GM23248 (cell line): ENCODE measurements around the gene MYPN. TPM values are rescaled to one million over a fixed set of nuclear protein-coding genes. Genes with fewer than 3 reads are reported as not detected.

Experiments
- DNase-seq: peaks from one replicate; pipeline ENCODE4 v3.0.0-alpha.2; 2015
- H2AFZ ChIP-seq: fragments of 200-600 bp; sonication (generic); 2 replicates; pipeline ENCODE4 v1.6.1; 2016; ENCODE audit warnings: antibody characterized with exemption
- H3F3A ChIP-seq: fragments of 200-600 bp; sonication (generic); 2 replicates; pipeline ENCODE4 v1.6.1; 2016; ENCODE audit warnings: mild to moderate bottlenecking, antibody characterized with exemption, mixed run types; ENCODE audit not compliant: insufficient read depth
- H3K27ac ChIP-seq: fragments of 200-600 bp; sonication (generic); 2 replicates; pipeline ENCODE4 v1.5.1; 2016; ENCODE audit warnings: mild to moderate bottlenecking
- H3K27me3 ChIP-seq: fragments of 200-600 bp; sonication (generic); replicated peaks from 2 replicates; pipeline ENCODE4 v1.6.1; 2016; ENCODE audit warnings: mild to moderate bottlenecking; ENCODE audit not compliant: insufficient read depth
- H3K36me3 ChIP-seq: fragments of 200-600 bp; sonication (generic); 2 replicates; pipeline ENCODE4 v1.6.1; 2016; ENCODE audit warnings: low read depth, mild to moderate bottlenecking
- H3K4me1 ChIP-seq: fragments of 200-600 bp; sonication (generic); 2 replicates; pipeline ENCODE4 v1.6.1; 2016; ENCODE audit warnings: mild to moderate bottlenecking; ENCODE audit not compliant: insufficient read depth
- H3K4me2 ChIP-seq: fragments of 200-600 bp; sonication (generic); one replicate; pipeline ENCODE4 v1.6.1; 2016; ENCODE audit warnings: mild to moderate bottlenecking; ENCODE audit not compliant: unreplicated experiment
- H3K4me3 ChIP-seq: fragments of 200-600 bp; sonication (generic); 2 replicates; pipeline ENCODE4 v1.5.1; 2016; ENCODE audit warnings: mild to moderate bottlenecking
- H3K79me2 ChIP-seq: fragments of 200-600 bp; sonication (generic); 2 replicates; pipeline ENCODE4 v1.6.1; 2016; ENCODE audit warnings: mild to moderate bottlenecking; ENCODE audit not compliant: insufficient read depth
- H3K9ac ChIP-seq: fragments of 200-600 bp; sonication (generic); 2 replicates; pipeline ENCODE4 v1.6.1; 2016; ENCODE audit warnings: mild to moderate bottlenecking
- H3K9me2 ChIP-seq: fragments of 200-600 bp; sonication (generic); 2 replicates; pipeline ENCODE4 v1.6.1; 2016; ENCODE audit warnings: mixed run types, mild to moderate bottlenecking, moderate library complexity; ENCODE audit not compliant: insufficient read depth
- H3K9me3 ChIP-seq: fragments of 200-600 bp; sonication (generic); one replicate; pipeline ENCODE4 v1.6.1; 2017; ENCODE audit warnings: low read depth
- H4K20me1 ChIP-seq: fragments of 200-600 bp; sonication (generic); 2 replicates; pipeline ENCODE4 v1.6.0; 2016; ENCODE audit not compliant: insufficient read depth
- EZH2 ChIP-seq: fragments of 200-600 bp; sonication (generic); IDR thresholded peaks from 2 replicates; pipeline ENCODE4 v1.6.1; 2018; ENCODE audit warnings: antibody characterized with exemption, mild to moderate bottlenecking; ENCODE audit not compliant: insufficient read depth, poor library complexity, severe bottlenecking
- EZH2phosphoT487 ChIP-seq: fragments of 200-600 bp; sonication (generic); IDR thresholded peaks from 2 replicates; pipeline ENCODE4 v1.6.1; 2018; ENCODE audit warnings: antibody characterized with exemption, moderate library complexity, mild to moderate bottlenecking, low read depth; ENCODE audit not compliant: insufficient read depth
- WGBS, 2 experiments: methylation state at CpG; one replicate each; pipeline ENCODE4 v1.1.6; 2015 to 2017; ENCODE audit warnings: low lambda C conversion rate in 2 of 2, low coverage in 1 of 2; ENCODE audit errors: missing lambda C conversion rate in 2 of 2; 5-methylcytosine and 5-hydroxymethylcytosine counted together
- in situ Hi-C: fragments of 300-500 bp; cut with MboI; formaldehyde crosslinking; loops from 2 replicates; pipeline ENCODE4 v1.15.0; 2020
- polyA plus RNA-seq: library from polyadenylated mRNA; unstranded; fragments of >200 nt; fragmentation: Nextera tagmentation; extraction: Ambion mirVana; gene quantifications from 2 replicates; pipeline ENCODE4 v1.2.1, GENCODE V29; 2016
- total RNA-seq: library from RNA; depleted of rRNA; stranded (reverse); fragments of >200 nt; shearing (Covaris generic); gene quantifications from 2 replicates; pipeline ENCODE4 v1.2.3, GENCODE V29; 2014

The MYPN gene
- total and polyA plus RNA-seq, 2 experiments from 2014 or later = 9.2 to 14.5 TPM

DNA sequence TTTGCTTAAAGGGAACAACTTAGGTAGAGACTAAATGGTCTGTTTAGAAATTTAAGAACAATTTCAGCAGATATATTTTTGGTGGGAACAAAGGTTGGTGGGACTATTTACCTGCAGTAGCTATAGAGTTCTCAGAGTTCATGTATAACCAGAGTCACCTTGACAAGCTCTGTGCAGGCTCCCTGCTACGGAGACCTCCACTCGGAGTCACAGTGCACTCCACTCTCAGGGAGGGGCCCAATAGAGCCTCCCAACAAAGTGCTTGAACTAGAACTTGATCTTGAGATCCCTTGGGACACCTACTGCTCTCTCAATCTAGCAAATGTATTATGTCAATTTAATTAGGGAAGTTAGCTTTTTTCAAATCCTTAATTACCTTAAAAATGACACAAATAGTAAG, 2.3 kb downstream of the MYPN start:
- H3K4me3 ChIP-seq = no peak overlapping the region
- TF ChIP-seq EZH2phosphoT487 (no peak), EZH2 (no peak)

DNA sequence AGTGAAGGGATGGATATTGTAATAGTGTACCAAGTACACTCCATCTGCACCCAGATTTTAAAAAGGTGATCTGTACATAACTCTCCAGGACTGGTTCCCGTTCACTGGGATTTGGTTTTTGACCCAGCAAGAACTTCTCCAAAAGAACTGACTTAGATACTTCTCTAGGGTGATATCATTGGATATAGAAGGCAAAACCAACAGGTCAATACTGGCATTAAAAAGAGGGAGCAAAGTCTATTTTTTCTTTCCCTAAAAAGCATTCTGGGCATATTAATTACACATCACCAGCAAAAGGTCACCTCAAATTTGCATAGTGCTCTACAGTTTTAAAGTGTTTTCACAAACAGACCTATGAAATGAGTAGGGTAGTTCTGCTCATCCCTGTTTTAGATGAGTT, 3.5 kb downstream of the MYPN start:
- Histone ChIP-seq H3K9me3 (no peaks in the 10 kb centered on the region), H4K20me1 (no peaks in the 10 kb centered on the region), H3F3A (peaks cover 1% of the 10 kb centered on the region; the same call in 1 of the 2 replicates), H3K4me3 (no peak overlapping the region), H3K4me1 (peaks cover 27% of the 10 kb centered on the region), H3K9me2 (no peaks in the 10 kb centered on the region), H3K9ac (no peak overlapping the region), H3K79me2 (peaks cover 87% of the 10 kb centered on the region), H3K36me3 (peaks cover 10% of the 10 kb centered on the region), H3K4me2 (no peak overlapping the region), H3K27me3 (no peaks in the 10 kb centered on the region), H2AFZ (no peak overlapping the region), H3K27ac (no peak overlapping the region)
- 93 to 100% methylated on average over 1 of the region's 1 CpG for WGBS, 2 experiments
- in situ Hi-C loops = no loop called here
- no peak for DNase-seq
- TF ChIP-seq EZH2 = no peak
- TF ChIP-seq EZH2phosphoT487 = no peak

More for the DNA sequence above, 2.3 kb downstream of the MYPN start:
- peaks cover 40% of the 10 kb centered on the region for H3K4me1 ChIP-seq
- no peaks in the 10 kb centered on the region for H3K9me2 ChIP-seq
- no peaks in the 10 kb centered on the region for H3K9me3 ChIP-seq
- H2AFZ ChIP-seq = no peak overlapping the region
- peaks cover 4% of the 10 kb centered on the region for H3F3A ChIP-seq
- H3K27me3 ChIP-seq = no peaks in the 10 kb centered on the region
- no peak overlapping the region for H3K27ac ChIP-seq
- in situ Hi-C loops = no loop called here
- no peak for DNase-seq
- WGBS, 2 experiments = 91 to 100% methylated on average over 2 of the region's 2 CpGs
- no peaks in the 10 kb centered on the region for H4K20me1 ChIP-seq
- H3K4me2 ChIP-seq = no peak overlapping the region
- peaks cover 90% of the 10 kb centered on the region for H3K79me2 ChIP-seq
- no peak overlapping the region for H3K9ac ChIP-seq
- peaks cover 10% of the 10 kb centered on the region for H3K36me3 ChIP-seq

DNA sequence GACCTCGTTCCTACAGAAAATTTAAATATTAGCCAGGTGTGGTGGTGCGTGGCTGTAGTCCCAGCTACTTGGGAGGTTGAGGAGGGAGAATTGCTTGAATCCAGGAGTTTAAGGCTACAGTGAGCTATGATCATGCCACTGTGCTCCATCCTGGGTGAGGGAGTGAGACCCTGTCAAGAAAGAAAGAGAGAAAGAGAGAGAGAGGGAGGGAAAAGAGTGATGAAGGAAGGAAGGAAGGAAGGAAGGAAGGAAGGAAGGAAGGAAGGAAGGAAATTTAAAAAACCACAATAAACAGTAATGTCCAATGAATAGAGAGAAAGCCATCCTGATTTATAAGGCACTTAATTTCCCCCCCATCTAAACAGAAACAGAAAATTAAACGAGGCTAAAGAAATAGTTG, 9.4 kb downstream of the MYPN start:
- no peak for DNase-seq
- WGBS, 2 experiments = 94 to 98% methylated on average over 3 of the region's 3 CpGs
- peaks cover 7% of the 10 kb centered on the region; the same call in 1 of the 2 replicates for H3F3A ChIP-seq
- H3K9me2 ChIP-seq = no peaks in the 10 kb centered on the region
- no peak overlapping the region for H3K9ac ChIP-seq
- H3K4me1 ChIP-seq = no peaks in the 10 kb centered on the region
- H4K20me1 ChIP-seq = no peaks in the 10 kb centered on the region
- in situ Hi-C loops = no loop called here
- peaks cover 13% of the 10 kb centered on the region; the same call in 1 of the 2 replicates for H3K36me3 ChIP-seq
- no peak overlapping the region for H3K4me2 ChIP-seq
- no peaks in the 10 kb centered on the region for H3K27me3 ChIP-seq
- H3K4me3 ChIP-seq = no peak overlapping the region
- H3K9me3 ChIP-seq = no peaks in the 10 kb centered on the region
- no peak overlapping the region for H2AFZ ChIP-seq
- peaks cover 63% of the 10 kb centered on the region for H3K79me2 ChIP-seq
- H3K27ac ChIP-seq = no peak overlapping the region
- TF ChIP-seq EZH2 (no peak), EZH2phosphoT487 (no peak)

DNA sequence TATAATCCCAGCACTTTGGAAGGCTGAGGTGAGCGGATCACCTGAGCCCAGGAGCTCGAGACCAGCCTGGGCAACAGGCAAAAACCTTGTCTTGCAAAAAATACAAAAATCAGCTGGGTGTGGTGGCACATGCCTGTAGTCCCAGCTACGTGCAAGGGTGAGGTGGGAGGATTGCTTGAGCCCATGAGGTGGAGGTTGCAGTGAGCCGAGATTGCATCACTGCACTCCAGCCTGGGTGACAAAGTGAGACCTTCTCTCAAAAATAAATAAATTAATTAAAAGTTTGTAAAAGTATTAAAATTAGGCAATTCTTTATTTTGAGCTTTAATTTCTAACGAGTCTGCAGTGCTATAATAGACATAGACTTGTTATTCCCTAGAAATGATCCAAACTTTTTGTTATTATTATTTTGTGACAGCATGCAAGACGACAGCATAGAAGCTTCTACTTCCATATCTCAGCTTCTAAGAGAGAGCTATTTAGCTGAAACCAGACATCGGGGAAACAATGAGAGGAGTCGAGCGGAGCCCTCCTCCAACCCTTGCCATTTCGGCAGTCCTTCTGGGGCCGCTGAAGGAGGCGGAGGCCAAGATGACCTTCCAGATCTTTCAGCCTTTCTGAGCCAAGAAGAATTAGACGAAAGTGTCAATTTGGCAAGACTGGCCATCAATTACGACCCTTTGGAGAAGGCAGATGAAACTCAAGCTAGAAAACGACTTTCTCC, 11.9 kb downstream of the MYPN start:
- H3K4me2 ChIP-seq = no peak overlapping the region
- WGBS, 2 experiments = 84% methylated on average over 15 of the region's 15 CpGs
- 0 out of 2 replicates have a peak, but pooled peaks cover 5% of the 10 kb centered on the region for H3K4me1 ChIP-seq
- no peaks in the 10 kb centered on the region for H3K27me3 ChIP-seq
- no peak overlapping the region for H3K4me3 ChIP-seq
- peaks cover 5% of the 10 kb centered on the region; the same call in 1 of the 2 replicates for H3K9me2 ChIP-seq
- TF ChIP-seq EZH2 (no peak), EZH2phosphoT487 (no peak)
- no peak overlapping the region for H3K27ac ChIP-seq
- H3K79me2 ChIP-seq = peaks cover 57% of the 10 kb centered on the region
- peaks cover 10% of the 10 kb centered on the region; the same call in 1 of the 2 replicates for H3F3A ChIP-seq
- H4K20me1 ChIP-seq = no peaks in the 10 kb centered on the region
- in situ Hi-C loops = no loop called here
- H3K9ac ChIP-seq = no peak overlapping the region
- no peak for DNase-seq
- H3K36me3 ChIP-seq = peaks cover 7% of the 10 kb centered on the region; the same call in 1 of the 2 replicates
- H3K9me3 ChIP-seq = no peaks in the 10 kb centered on the region
- peak overlapping the region; percentile 15; the same call in 1 of the 2 replicates for H2AFZ ChIP-seq
